Measurements from ENCODE around the gene DDX39A.

DNA sequence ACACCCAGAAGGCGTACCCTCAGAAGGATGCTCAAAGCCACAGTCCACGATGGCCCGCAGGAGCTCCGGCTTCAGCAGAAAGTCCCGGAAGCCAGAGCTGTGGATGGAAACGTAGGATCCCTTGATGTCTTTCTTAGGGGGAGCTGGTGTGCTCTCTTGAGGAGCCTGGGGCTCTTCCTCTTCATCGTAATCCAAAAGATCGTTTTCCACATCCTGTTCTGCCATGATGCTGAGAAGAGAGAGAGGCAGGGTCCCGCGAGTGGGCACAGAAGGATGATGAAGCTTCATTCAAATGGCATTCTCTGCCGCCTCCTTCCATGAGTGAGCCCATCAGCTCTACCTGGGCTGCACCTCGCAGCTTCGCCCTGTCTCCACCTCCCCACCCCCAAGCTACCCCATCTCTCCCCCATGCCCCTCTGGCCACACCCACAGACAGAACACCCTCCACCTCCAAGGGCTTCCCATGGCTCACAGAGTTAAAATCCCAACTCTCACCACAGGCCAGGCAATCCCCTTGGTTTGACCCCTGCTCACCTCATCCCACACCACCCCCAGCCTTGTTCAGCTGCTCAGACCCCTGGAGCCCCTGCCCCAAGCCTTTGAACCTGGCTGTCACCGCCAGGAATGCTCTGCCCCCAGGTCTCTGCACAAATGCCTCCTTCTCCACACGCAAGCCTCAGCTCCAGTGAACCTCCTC lies 6.0 kb downstream of the DDX39A start:
- TF ChIP-seq POLR2A (IDR thresholded peaks at IDR 0.05; ENCODE audit: low read length) = no peak
- TF ChIP-seq GATA1 (IDR thresholded peaks at IDR 0.05; ENCODE audit: low read depth, low read length) = no peak

All from erythroblast (primary cell).